ENCODE results near the gene TBX4.
"Not testable (repeated sequence)": the region's sequence is repeated elsewhere in the genome, so short reads cannot be mapped to it uniquely, and the experiment has no call there.

TBX4 gene

DNA sequence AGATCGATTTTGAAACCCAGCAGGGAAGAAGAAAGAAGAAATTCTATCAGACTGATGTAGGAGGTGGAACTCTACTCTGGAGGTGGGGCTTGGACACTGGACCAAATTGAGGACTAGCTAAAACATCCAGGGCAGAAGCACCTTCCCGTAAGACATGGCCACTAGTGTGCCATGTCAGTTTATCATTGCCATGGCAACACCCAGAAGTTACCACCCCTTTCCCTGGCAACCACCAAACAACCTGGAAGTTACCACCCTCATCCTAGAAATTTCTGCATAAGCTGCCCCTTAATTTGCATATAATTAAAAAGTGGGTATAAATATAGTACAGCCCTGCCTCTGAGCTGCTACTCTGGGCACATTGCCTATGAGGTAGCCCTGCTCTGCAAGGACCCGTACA is 72.1 kb downstream of the TBX4 start:
- no peak for DNase-seq (ENCODE audit: low spot score)

DNA sequence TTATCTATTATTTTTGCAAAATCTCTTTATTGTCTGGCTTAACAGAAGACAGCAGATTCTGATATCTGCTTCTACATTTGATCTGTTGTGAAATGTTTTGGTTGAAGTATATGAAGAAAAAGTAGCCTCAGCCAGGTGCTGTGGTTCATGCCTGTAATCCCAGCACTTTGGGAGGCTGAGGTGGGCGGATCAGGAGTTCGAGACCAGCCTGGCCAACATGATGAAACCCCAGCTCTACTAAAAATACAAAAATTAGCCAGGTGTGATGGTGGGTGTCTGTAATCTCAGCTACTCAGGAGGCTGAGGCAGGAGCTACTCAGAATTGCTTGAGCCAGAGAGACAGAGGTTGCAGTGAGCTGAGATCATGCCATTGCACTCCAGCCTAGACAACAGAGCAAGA is 75.2 kb downstream of the TBX4 start:
- not testable (repeated sequence) for DNase-seq (ENCODE audit: low spot score)

DNA sequence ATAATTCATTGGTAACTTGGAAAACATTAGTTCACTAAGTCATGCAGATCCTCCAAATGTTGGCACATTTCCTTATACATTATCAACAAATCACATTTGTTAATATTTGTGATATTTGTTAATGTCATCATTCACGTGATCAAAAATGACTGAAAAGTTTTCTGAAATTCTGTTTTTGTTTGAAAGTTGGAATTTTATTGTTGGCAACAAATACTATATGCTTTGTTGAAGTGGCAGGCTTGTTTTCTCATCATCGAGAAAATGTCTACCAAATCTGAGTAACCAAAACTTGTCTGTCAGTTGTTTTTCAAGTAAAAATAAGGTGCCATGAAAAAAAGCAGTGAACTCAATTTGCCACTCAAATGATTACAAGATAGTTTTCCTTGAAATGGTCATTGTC is 75.9 kb downstream of the TBX4 start:
- no peak for DNase-seq (ENCODE audit: low spot score)

DNA sequence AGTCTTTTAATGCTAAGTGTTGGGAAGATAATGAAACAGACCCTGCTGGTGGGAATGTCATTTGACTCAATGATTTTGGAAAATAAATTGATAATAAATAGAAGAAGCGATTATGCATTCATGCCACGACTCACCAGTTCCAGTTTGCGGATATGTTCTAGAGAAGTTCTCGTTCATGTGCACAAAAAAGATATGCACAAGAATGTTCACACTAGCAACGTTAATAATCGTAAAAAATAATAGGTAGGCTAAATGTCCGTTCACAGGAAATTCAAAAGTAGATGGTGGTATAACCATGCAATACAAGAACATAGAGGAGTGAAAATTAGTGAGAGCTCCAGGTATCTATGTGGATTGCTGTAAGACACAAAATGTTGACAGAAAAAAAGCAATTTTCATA is 79.0 kb downstream of the TBX4 start:
- DNase-seq (ENCODE audit: low spot score), result no peak

GRCh38 chr17:61532826-61533225 is 80.6 kb downstream of the TBX4 start:
- DNase-seq (ENCODE audit: low spot score), result no peak

- DNase-seq (ENCODE audit: low spot score), result no peak
These were observed 81.6 kb downstream of the TBX4 start for GRCh38 chr17:61533797-61534196.

DNA sequence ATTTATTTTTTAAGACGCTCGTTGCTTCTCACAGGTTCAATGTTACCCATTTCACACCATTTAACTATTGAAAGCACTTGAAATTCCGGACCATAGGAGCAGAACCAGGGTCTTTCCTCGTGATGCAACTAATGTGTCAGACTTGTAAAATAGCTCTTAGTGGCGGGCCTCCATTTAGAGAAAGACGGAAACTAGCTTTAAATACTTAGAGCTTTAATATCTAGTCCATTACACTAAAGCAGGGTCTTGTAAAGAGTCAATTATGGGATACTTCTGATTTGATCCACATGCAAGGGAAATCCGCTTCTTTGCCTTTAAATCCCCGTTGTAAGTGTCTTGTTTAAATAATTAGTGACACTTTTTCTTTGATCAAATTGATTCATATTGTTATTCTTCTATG is 82.2 kb downstream of the TBX4 start:
- no peak for DNase-seq (ENCODE audit: low spot score)

Measured in putamen (tissue), 1 donor.